ENCODE results near the gene FUT2.
"Not testable (repeated sequence)": the region's sequence is repeated elsewhere in the genome, so short reads cannot be mapped to it uniquely, and the experiment has no call there.

FUT2 gene

GRCh38 chr19:48695743-48696352 lies at the start of gene FUT2:
Gene FUT2, plus strand, starts transcription at chr19:48695971. Its CDS starts 6,986 bp downstream, at chr19:48702957.
- no peak for DNase-seq

GRCh38 chr19:48646001-48646721 lies 49.6 kb upstream of the FUT2 start, which contains the start of gene CA11:
Gene CA11, minus strand, starts transcription at chr19:48646187. Its CDS starts 555 bp downstream, at chr19:48645632.
- DNase-seq, result peak; percentile 95

- no peak for DNase-seq
Measured at GRCh38 chr19:48646722-48647216, 49.0 kb upstream of the FUT2 start.

GRCh38 chr19:48648134-48648533 lies 47.6 kb upstream of the FUT2 start:
- DNase-seq, result no peak

- DNase-seq, result no peak
Measured at GRCh38 chr19:48650974-48651682, 44.6 kb upstream of the FUT2 start.

- no peak for DNase-seq
Measured at GRCh38 chr19:48651683-48652048, 44.1 kb upstream of the FUT2 start.

- no peak for DNase-seq
Measured at GRCh38 chr19:48654299-48655059, 41.3 kb upstream of the FUT2 start.

GRCh38 chr19:48656840-48657474 lies 38.8 kb upstream of the FUT2 start:
- no peak for DNase-seq

- DNase-seq, result not testable (repeated sequence)
Measured at GRCh38 chr19:48657828-48658227, 37.9 kb upstream of the FUT2 start.

GRCh38 chr19:48658483-48658882 lies 37.3 kb upstream of the FUT2 start:
- DNase-seq, result no peak

GRCh38 chr19:48659768-48660167 lies 36.0 kb upstream of the FUT2 start:
- no peak for DNase-seq

- DNase-seq, result peak; percentile 91
Measured at GRCh38 chr19:48660852-48661710, 34.7 kb upstream of the FUT2 start.

- no peak for DNase-seq
Measured at GRCh38 chr19:48661711-48662090, 34.1 kb upstream of the FUT2 start.

GRCh38 chr19:48663667-48664066 lies 32.1 kb upstream of the FUT2 start:
- no peak for DNase-seq

- DNase-seq, result no peak
Measured at GRCh38 chr19:48664476-48664875, 31.3 kb upstream of the FUT2 start.

- DNase-seq, result no peak
Measured at GRCh38 chr19:48665786-48666185, 30.0 kb upstream of the FUT2 start.

GRCh38 chr19:48668332-48668731 lies 27.4 kb upstream of the FUT2 start:
- no peak for DNase-seq

GRCh38 chr19:48668761-48669160 lies 27.0 kb upstream of the FUT2 start:
- no peak for DNase-seq

- DNase-seq, result no peak
Measured at GRCh38 chr19:48669903-48670668, 25.7 kb upstream of the FUT2 start.

- DNase-seq, result no peak
Measured at GRCh38 chr19:48670699-48671445, 24.9 kb upstream of the FUT2 start.
